Islet of Langerhans (tissue), 1 donor: ENCODE data around the gene PDIA6.
"Not testable (repeated sequence)": the region's sequence is repeated elsewhere in the genome, so short reads cannot be mapped to it uniquely, and the experiment has no call there.

Experiments used
- FAIRE-seq: peaks from one replicate; lab custom pipeline; 2011; peaks lifted over from hg19 to GRCh38; lab: Jason Lieb, UNC

The PDIA6 gene

DNA sequence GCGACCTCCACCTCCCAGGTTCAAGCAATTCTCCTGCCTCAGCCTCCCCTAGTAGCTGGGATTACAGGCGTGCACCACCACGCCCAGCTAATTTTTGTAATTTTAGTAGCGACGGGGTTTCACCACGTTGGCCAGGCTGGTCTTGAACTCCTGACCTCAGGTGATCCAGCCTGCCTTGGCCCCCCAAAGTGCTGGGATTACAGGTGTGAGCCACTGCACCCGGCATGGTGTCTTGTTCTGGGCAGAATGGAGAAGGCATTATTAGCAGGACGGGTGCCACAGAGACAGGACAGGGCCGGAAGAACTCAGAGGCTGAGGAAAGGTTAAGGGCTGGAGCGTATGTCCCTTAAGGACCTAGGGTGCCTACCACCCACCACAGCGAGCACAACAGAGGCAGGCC, 31.8 kb downstream of the PDIA6 start:
- not testable (repeated sequence) for FAIRE-seq

DNA sequence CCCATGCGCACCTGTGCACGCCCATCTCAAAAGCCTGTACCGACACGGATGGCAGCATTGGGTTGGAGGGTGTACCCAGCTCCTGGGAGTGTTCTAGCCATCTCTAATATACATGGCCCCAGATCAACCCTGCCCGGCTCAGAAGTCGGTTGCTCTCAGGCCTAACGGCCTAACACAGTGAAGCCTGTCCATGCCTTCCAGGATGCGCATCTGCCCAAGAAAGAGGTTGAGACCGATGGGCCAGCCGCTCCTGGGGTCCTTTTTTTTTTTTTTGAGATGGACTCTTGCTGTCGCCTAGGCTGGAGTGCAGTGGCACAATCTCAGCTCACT, 32.1 kb downstream of the PDIA6 start:
- FAIRE-seq: no peak

GRCh38 chr2:10779776-10780490, 32.7 kb downstream of the PDIA6 start:
- FAIRE-seq: no peak

- no peak for FAIRE-seq
These were observed 33.9 kb downstream of the PDIA6 start for GRCh38 chr2:10778724-10779115.

- no peak for FAIRE-seq
These were observed 34.5 kb downstream of the PDIA6 start for GRCh38 chr2:10777842-10778723.

DNA sequence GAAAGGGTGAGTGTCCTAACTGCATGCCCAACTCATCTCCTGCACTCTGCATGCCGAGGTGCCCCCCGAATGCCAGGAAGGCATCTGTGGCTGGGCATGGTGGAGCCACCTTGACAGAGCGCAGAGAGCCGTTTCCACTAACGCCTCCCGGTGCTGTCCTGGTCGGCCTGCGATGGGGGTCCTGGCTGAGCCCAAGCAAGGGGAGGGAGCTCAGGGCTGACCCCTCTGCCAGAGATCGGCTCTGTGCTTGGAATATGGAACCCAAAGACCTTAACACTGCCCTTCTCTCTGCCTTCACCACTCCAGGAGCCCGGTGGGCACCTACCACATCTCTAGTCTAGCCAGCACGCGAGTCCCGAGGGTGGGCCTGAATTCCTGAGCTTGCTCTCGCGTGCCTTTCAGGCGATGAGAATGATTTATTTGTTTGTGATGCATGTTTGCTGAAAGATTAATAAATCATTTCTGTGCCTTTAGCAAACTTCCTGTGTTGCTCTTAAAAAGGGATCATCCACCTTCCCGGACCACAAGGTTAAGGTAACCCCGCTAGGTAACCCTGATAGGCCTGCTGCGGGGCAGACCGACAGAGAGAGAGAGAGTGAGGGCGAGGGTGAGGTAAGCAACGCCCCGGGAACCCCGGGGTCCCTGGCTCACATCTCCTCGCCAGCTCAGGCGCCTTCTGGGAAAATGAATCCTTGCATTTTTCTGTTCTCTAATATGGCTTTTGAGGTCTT, 35.3 kb downstream of the PDIA6 start:
- no peak for FAIRE-seq

GRCh38 chr2:10776231-10776977, 36.2 kb downstream of the PDIA6 start:
- no peak for FAIRE-seq

DNA sequence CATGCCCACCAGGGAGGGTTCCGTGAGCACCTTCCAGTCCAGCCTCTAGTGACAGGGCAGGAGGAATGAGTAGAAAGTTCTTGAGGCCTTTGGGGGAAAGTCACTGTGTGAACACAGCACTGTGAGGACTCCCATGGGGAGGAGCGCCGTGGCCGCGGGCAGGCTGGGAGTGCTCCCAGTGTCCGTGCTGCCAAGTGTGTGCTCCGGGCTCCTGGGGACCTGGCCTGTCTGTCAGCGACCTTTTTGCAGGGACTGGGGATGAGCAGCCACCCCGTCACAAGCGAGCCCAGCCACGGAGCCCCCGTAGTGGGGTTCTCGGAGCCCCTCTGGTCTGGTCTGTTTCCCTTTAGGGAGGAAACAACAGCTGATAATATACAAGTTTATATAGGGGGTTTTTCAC, 36.8 kb downstream of the PDIA6 start:
- FAIRE-seq: no peak

- FAIRE-seq: no peak
These were observed 37.4 kb downstream of the PDIA6 start for GRCh38 chr2:10775021-10775780.

DNA sequence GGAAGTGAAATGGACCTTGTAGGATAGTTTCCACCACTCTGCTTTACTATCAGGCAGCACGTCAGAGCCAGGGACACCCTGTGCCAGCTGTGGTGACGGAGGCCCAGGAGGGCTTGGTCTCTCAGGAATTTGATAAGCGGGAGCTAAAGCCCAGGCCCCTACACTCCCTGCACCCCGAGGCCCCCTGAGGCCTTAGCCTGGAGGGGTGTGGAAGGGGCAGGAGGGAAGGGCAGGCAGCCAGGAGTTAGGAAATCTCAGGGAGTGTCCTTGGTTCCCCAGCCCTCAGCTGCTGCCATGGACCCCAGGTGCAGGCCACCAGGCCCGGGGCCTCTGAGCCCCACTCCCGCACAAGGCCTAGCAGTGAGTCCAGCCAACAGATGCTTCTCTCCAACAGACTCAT, 38.2 kb downstream of the PDIA6 start:
- FAIRE-seq: no peak

GRCh38 chr2:10773821-10774341, 38.7 kb downstream of the PDIA6 start:
- FAIRE-seq: no peak

- no peak for FAIRE-seq
These were observed 39.7 kb downstream of the PDIA6 start for GRCh38 chr2:10772868-10773215.

GRCh38 chr2:10772201-10772867, 40.3 kb downstream of the PDIA6 start:
- no peak for FAIRE-seq

- FAIRE-seq: no peak
These were observed 40.8 kb downstream of the PDIA6 start for GRCh38 chr2:10771786-10772185.

GRCh38 chr2:10770956-10771750, 41.4 kb downstream of the PDIA6 start:
- no peak for FAIRE-seq

DNA sequence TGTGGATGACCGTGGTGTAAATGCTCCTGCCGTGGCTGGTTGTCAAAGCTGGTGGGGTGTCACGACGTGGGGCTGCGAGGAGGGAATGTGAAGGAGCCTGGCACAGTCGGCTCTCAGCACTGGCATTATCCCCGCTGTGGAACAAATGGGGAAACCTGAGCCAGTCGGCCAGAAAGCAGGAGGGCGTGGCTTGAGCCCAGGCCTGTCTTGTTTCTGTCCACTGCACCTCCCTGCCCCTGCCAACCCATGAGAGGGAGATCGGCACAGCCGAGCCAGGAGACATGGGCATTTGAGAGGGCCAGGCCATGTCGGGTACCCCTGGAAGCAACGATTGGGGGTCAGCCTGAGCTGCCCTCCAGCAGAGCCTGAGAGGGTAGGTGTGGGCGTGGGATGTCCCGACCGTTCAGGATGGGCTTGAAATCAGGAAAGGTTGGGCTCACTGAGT, 44.5 kb downstream of the PDIA6 start:
- no peak for FAIRE-seq

GRCh38 chr2:10765914-10766313, 46.7 kb downstream of the PDIA6 start:
- FAIRE-seq: no peak

DNA sequence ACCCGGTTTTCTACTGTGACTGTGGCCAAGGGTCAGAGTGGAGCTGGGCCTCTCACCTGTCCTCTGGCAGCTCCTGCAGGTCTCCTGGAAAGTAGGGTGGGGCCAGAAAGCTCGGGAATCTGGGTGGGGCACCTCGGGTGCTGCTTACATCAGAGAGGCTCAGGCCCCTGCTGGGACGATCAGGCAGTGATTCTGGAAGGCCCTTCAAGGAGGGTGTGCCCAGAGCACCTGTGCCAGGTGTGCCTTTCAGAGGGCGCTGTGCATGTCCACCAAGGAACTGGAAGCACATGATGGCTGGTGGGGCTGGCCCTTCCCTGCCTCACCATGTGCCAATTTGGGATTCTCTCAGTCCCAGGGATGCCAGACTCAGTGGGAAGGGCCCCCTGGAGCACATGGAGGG, 47.1 kb downstream of the PDIA6 start:
- no peak for FAIRE-seq

DNA sequence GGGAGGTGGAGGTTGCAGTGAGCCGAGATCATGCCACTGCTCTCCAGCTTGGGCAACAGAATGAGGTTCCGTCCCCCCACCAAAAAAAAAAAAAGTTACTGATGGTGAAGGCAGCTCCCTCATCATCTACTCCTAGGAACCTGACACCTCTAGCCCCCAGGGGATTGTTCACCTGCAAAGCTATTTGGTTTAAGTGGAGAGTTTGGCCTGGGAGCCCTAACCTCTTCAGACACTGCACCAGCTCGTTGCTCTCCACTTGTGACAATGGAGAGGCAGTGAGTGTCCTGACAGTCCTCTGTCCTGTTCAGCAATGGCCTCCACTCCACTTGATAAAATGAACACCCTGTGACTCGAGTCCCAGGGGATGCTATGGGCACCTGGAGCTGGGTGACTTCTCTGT, 47.7 kb downstream of the PDIA6 start:
- no peak for FAIRE-seq
